ENCODE measurements around the gene ASCL1. TPM values are rescaled to one million over a fixed set of nuclear protein-coding genes. Genes with fewer than 3 reads are reported as not detected.

Gene ASCL1
- total and polyA plus RNA-seq, 2 of the 13 experiments (the other 11 are each of a cell fraction or from before 2014, with no cell fraction given): not detected

- TF ChIP-seq, protein P1, sequence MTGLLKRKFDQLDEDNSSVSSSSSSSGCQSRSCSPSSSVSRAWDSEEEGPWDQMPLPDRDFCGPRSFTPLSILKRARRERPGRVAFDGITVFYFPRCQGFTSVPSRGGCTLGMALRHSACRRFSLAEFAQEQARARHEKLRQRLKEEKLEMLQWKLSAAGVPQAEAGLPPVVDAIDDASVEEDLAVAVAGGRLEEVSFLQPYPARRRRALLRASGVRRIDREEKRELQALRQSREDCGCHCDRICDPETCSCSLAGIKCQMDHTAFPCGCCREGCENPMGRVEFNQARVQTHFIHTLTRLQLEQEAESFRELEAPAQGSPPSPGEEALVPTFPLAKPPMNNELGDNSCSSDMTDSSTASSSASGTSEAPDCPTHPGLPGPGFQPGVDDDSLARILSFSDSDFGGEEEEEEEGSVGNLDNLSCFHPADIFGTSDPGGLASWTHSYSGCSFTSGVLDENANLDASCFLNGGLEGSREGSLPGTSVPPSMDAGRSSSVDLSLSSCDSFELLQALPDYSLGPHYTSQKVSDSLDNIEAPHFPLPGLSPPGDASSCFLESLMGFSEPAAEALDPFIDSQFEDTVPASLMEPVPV (CRISPR knock-in tag; IDR thresholded peaks at IDR 0.05): no peak
- TF ChIP-seq TBX3 (IDR thresholded peaks at IDR 0.05; ENCODE audit: borderline replicate concordance) (no peak), MAF1 (CRISPR knock-in tag; IDR thresholded peaks at IDR 0.05; ENCODE audit: borderline replicate concordance) (no peak), HHEX (CRISPR knock-in tag; IDR thresholded peaks at IDR 0.05) (no peak), TCF7L2 (IDR thresholded peaks at IDR 0.05; ENCODE audit: low read depth, low read length) (no peak), ZNF619 (CRISPR knock-in tag; IDR thresholded peaks at IDR 0.05) (no peak), POLR2AphosphoS5 (IDR thresholded peaks at IDR 0.05; ENCODE audit: low read depth, low read length) (no peak), HDAC2 (CRISPR knock-in tag; IDR thresholded peaks at IDR 0.05) (0 out of 2 replicates have a peak, but pooled peaks have one; percentile 45), HOXD1 (CRISPR knock-in tag; IDR thresholded peaks at IDR 0.05) (no peak), ZFP41 (CRISPR knock-in tag; IDR thresholded peaks at IDR 0.05; ENCODE audit: borderline replicate concordance) (no peak), HIVEP1 (CRISPR knock-in tag; IDR thresholded peaks at IDR 0.05) (no peak), NCOA5 (CRISPR knock-in tag; IDR thresholded peaks at IDR 0.05) (no peak), ZZZ3 (CRISPR knock-in tag; IDR thresholded peaks at IDR 0.05; ENCODE audit: borderline replicate concordance) (no peak), ZNF543 (CRISPR knock-in tag; IDR thresholded peaks at IDR 0.05) (no peak)
- TF ChIP-seq, protein P2, sequence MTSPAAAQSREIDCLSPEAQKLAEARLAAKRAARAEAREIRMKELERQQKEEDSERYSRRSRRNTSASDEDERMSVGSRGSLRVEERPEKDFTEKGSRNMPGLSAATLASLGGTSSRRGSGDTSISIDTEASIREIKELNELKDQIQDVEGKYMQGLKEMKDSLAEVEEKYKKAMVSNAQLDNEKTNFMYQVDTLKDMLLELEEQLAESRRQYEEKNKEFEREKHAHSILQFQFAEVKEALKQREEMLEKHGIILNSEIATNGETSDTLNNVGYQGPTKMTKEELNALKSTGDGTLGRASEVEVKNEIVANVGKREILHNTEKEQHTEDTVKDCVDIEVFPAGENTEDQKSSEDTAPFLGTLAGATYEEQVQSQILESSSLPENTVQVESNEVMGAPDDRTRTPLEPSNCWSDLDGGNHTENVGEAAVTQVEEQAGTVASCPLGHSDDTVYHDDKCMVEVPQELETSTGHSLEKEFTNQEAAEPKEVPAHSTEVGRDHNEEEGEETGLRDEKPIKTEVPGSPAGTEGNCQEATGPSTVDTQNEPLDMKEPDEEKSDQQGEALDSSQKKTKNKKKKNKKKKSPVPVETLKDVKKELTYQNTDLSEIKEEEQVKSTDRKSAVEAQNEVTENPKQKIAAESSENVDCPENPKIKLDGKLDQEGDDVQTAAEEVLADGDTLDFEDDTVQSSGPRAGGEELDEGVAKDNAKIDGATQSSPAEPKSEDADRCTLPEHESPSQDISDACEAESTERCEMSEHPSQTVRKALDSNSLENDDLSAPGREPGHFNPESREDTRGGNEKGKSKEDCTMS (CRISPR knock-in tag; conservative IDR thresholded peaks at IDR 0.05): no peak
- TF ChIP-seq, protein P3, sequence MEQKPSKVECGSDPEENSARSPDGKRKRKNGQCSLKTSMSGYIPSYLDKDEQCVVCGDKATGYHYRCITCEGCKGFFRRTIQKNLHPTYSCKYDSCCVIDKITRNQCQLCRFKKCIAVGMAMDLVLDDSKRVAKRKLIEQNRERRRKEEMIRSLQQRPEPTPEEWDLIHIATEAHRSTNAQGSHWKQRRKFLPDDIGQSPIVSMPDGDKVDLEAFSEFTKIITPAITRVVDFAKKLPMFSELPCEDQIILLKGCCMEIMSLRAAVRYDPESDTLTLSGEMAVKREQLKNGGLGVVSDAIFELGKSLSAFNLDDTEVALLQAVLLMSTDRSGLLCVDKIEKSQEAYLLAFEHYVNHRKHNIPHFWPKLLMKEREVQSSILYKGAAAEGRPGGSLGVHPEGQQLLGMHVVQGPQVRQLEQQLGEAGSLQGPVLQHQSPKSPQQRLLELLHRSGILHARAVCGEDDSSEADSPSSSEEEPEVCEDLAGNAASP (CRISPR knock-in tag; IDR thresholded peaks at IDR 0.05; ENCODE audit: borderline replicate concordance): no peak
- TF ChIP-seq, protein P4, sequence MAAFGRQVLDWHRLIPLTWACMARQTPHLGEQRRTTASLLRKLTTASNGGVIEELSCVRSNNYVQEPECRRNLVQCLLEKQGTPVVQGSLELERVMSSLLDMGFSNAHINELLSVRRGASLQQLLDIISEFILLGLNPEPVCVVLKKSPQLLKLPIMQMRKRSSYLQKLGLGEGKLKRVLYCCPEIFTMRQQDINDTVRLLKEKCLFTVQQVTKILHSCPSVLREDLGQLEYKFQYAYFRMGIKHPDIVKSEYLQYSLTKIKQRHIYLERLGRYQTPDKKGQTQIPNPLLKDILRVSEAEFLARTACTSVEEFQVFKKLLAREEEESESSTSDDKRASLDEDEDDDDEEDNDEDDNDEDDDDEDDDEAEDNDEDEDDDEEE (CRISPR knock-in tag; IDR thresholded peaks at IDR 0.05): no peak
These were observed 7.1 kb upstream of the ASCL1 start (continued) for GRCh38 chr12:102950107-102950949.

All from HepG2 (cell line).